MCF 10A (cell line): ENCODE results near the gene MTMR12. TPM values are rescaled to one million over a fixed set of nuclear protein-coding genes. Genes with fewer than 3 reads are reported as not detected.

Source experiments
- BruUV-seq: library from RNA; stranded (reverse); fragments of 400-500 nt; replicated peaks from 2 replicates; lab custom pipeline; 2021; lab: Mats Ljungman, UMichigan
- CTCF ChIA-PET: fragments of 300-600 bp; sonication (Branson Sonifier 250); formaldehyde crosslinking; extraction: SDS; loops from one replicate; lab custom pipeline; 2021; ENCODE audit warnings: antibody characterized with exemption, inconsistent platforms; lab: Yijun Ruan, JAX
- POLR2A ChIA-PET: fragments of 300-600, 350-650 bp; sonication (Branson Sonifier 250); formaldehyde crosslinking; extraction: SDS; loops from one replicate; lab custom pipeline; 2020; ENCODE audit warnings: antibody characterized with exemption, inconsistent platforms; lab: Yijun Ruan, JAX
- DNase-seq: peaks from one replicate; pipeline ENCODE4 v3.0.0-alpha.2; 2018; ENCODE audit not compliant: unreplicated experiment
- H3K27ac Mint-ChIP-seq: one replicate; pipeline ENCODE4 v1.8.0; 2022; ENCODE audit warnings: mild to moderate bottlenecking, low read depth, mixed read lengths; ENCODE audit not compliant: unreplicated experiment
- H3K27me3 Mint-ChIP-seq: one replicate; pipeline ENCODE4 v1.8.0; 2022; ENCODE audit warnings: mixed read lengths; ENCODE audit not compliant: insufficient read depth, unreplicated experiment
- H3K36me3 Mint-ChIP-seq: one replicate; pipeline ENCODE4 v1.8.0; 2022; ENCODE audit warnings: mild to moderate bottlenecking, moderate library complexity, mixed read lengths; ENCODE audit not compliant: insufficient read depth, unreplicated experiment
- H3K4me1 Mint-ChIP-seq: one replicate; pipeline ENCODE4 v1.8.0; 2022; ENCODE audit warnings: mixed read lengths; ENCODE audit not compliant: insufficient read depth, unreplicated experiment
- H3K4me3 Mint-ChIP-seq: one replicate; pipeline ENCODE4 v1.8.0; 2022; ENCODE audit warnings: mild to moderate bottlenecking, moderate library complexity, mixed read lengths; ENCODE audit not compliant: unreplicated experiment
- H3K9me3 Mint-ChIP-seq: one replicate; pipeline ENCODE4 v1.8.0; 2022; ENCODE audit warnings: mixed read lengths; ENCODE audit not compliant: unreplicated experiment
- intact Hi-C: fragments of 100-400 bp; cut with micrococcal nuclease; formaldehyde crosslinking; loops from 2 replicates; pipeline ENCODE4 v1.14.1; 2022
- total RNA-seq: library from RNA; stranded (reverse); gene quantifications from 2 replicates; pipeline ENCODE4 v1.2.3, GENCODE V29; 2022
- TF ChIP-seq, protein P1 (sequence below): fragments of 200-600 bp; IDR thresholded peaks from one replicate; pipeline ENCODE4 v1.8.0; 2022; ENCODE audit warnings: antibody characterized with exemption, mild to moderate bottlenecking; ENCODE audit not compliant: unreplicated experiment

Gene MTMR12
- total RNA-seq, 1 experiment from 2014 or later: 24.4 TPM

- H3K27ac Mint-ChIP-seq: no peak overlapping the region
- no peak for DNase-seq
- H3K4me1 Mint-ChIP-seq: no peaks in the 10 kb centered on the region
- no peak overlapping the region for H3K4me3 Mint-ChIP-seq
- H3K36me3 Mint-ChIP-seq: peaks cover 53% of the 10 kb centered on the region
- POLR2A ChIA-PET: no interaction called here
- TF ChIP-seq, protein P1, sequence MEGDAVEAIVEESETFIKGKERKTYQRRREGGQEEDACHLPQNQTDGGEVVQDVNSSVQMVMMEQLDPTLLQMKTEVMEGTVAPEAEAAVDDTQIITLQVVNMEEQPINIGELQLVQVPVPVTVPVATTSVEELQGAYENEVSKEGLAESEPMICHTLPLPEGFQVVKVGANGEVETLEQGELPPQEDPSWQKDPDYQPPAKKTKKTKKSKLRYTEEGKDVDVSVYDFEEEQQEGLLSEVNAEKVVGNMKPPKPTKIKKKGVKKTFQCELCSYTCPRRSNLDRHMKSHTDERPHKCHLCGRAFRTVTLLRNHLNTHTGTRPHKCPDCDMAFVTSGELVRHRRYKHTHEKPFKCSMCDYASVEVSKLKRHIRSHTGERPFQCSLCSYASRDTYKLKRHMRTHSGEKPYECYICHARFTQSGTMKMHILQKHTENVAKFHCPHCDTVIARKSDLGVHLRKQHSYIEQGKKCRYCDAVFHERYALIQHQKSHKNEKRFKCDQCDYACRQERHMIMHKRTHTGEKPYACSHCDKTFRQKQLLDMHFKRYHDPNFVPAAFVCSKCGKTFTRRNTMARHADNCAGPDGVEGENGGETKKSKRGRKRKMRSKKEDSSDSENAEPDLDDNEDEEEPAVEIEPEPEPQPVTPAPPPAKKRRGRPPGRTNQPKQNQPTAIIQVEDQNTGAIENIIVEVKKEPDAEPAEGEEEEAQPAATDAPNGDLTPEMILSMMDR: no peak
- CTCF ChIA-PET: interaction anchor here (0.6 kb wide), 1 partner anchor 219 kb away, joined by 4 read pairs; no protein-coding TSS in a partner anchor
- H3K27me3 Mint-ChIP-seq: no peaks in the 10 kb centered on the region
- no peaks in the 10 kb centered on the region for H3K9me3 Mint-ChIP-seq
- no TSS peak for BruUV-seq
- intact Hi-C loops: no loop called here
These were observed 60.8 kb downstream of the MTMR12 start for GRCh38 chr5:32251871-32252458.

DNA sequence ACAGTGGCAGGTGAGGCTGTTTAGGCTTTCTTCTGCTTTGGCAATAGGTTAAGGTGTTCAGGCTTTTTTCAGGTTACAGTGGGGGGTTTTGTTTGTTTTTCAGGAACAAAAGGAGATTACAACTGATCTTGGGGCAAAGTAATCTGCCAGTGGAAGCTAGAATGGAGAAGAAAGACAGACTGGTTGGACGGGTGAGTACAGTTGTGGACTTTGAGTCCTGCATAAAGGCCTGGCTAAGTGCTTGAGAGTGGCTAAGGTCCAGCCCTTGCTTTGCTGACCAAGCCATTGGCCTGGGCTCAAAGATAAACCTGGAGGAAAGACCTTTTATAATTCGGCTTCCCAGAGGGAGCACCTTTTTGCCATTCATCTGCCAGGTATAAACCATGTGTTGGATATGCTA is 63.1 kb downstream of the MTMR12 start:
- peaks cover 60% of the 10 kb centered on the region for H3K36me3 Mint-ChIP-seq

GRCh38 chr5:32245742-32246141 is 67.0 kb downstream of the MTMR12 start:
- no peak for DNase-seq
- Mint-ChIP-seq H3K9me3 (no peaks in the 10 kb centered on the region), H3K27ac (no peak overlapping the region), H3K4me3 (no peak overlapping the region), H3K36me3 (peaks cover 81% of the 10 kb centered on the region), H3K27me3 (no peaks in the 10 kb centered on the region), H3K4me1 (no peaks in the 10 kb centered on the region)
- intact Hi-C loops: no loop called here
- BruUV-seq: no TSS peak
- ChIA-PET CTCF (interaction anchor here (0.6 to 0.7 kb wide), 2 partner anchors 78 to 375 kb away, joined by 3 to 4 read pairs; no protein-coding TSS in a partner anchor), POLR2A (no interaction called here)
- TF ChIP-seq, protein P1: no peak

More for the DNA sequence above, 63.1 kb downstream of the MTMR12 start:
- no TSS peak for BruUV-seq
- Mint-ChIP-seq H3K27me3 (no peaks in the 10 kb centered on the region), H3K4me3 (no peak overlapping the region), H3K9me3 (no peaks in the 10 kb centered on the region), H3K27ac (no peak overlapping the region), H3K4me1 (no peaks in the 10 kb centered on the region)
- ChIA-PET POLR2A (no interaction called here), CTCF (interaction anchor here (0.5 to 1.5 kb wide), 6 partner anchors 17 to 80 kb away, joined by 3 to 16 read pairs (median 3); no protein-coding TSS in a partner anchor)
- intact Hi-C loops: no loop called here
- TF ChIP-seq, protein P1: no peak
- DNase-seq: no peak

- TF ChIP-seq, protein P1: no peak
- Mint-ChIP-seq H3K9me3 (no peaks in the 10 kb centered on the region), H3K36me3 (peaks cover 84% of the 10 kb centered on the region), H3K4me1 (no peaks in the 10 kb centered on the region), H3K27ac (no peak overlapping the region), H3K27me3 (no peaks in the 10 kb centered on the region), H3K4me3 (no peak overlapping the region)
- ChIA-PET CTCF (interaction anchor here (0.6 to 4.6 kb wide), 4 partner anchors 11 to 86 kb away, joined by 3 to 39 read pairs (median 3); no protein-coding TSS in a partner anchor), POLR2A (interaction anchor here (0.6 kb wide), 2 partner anchors 31 to 37 kb away, joined by 3 to 4 read pairs; no protein-coding TSS in a partner anchor)
- DNase-seq: no peak
- BruUV-seq: no TSS peak
- intact Hi-C loops: no loop called here
These were observed 68.7 kb downstream of the MTMR12 start for GRCh38 chr5:32244017-32244416.
